H1 (cell line): Measurements from ENCODE around the gene XKR7. TPM values are rescaled to one million over a fixed set of nuclear protein-coding genes. Genes with fewer than 3 reads are reported as not detected.

Experiments used
- CTCF ChIA-PET: fragments of 300-600 bp; sonication (Branson Sonifier 250); formaldehyde crosslinking; loops from one replicate; lab custom pipeline; 2021; ENCODE audit not compliant: partially characterized antibody; lab: Charles Lee
- POLR2A ChIA-PET: fragments of 300-600 bp; sonication (Branson Sonifier 250); formaldehyde crosslinking; loops from one replicate; lab custom pipeline; 2021; ENCODE audit warnings: inconsistent platforms; ENCODE audit not compliant: partially characterized antibody; lab: Charles Lee
- DNase-seq, 2 experiments: peaks; one replicate each; pipeline versions ENCODE4 v3.0.0 to v3.0.0-alpha.2; 2010 to 2022; ENCODE audit warnings: low spot score in 2 of 2, low read depth in 1 of 2, mixed read lengths in 1 of 2
- FAIRE-seq: peaks from 2 replicates; lab custom pipeline; 2011; peaks lifted over from hg19 to GRCh38; lab: Jason Lieb, UNC
- H2AFZ ChIP-seq: 2 replicates; pipeline ENCODE4 v1.8.1; 2012; ENCODE audit warnings: low read length, inconsistent platforms
- H2AK5ac ChIP-seq: 2 replicates; pipeline ENCODE4 v1.6.1; 2013; ENCODE audit warnings: low read depth, low read length
- H2BK120ac ChIP-seq: replicated peaks from 2 replicates; pipeline ENCODE3; 2013; ENCODE audit warnings: low read depth, low read length, inconsistent platforms
- H2BK12ac ChIP-seq: 2 replicates; pipeline ENCODE4 v1.6.1; 2013; ENCODE audit warnings: low read depth, low read length
- H2BK15ac ChIP-seq: 2 replicates; pipeline ENCODE4 v1.6.1; 2013; ENCODE audit warnings: low read length
- H2BK20ac ChIP-seq: 2 replicates; pipeline ENCODE4 v1.6.1; 2013; ENCODE audit warnings: low read length
- H2BK5ac ChIP-seq: 2 replicates; pipeline ENCODE4 v1.6.1; 2013; ENCODE audit warnings: low read depth, low read length
- H3K14ac ChIP-seq: 2 replicates; pipeline ENCODE4 v1.6.1; 2013; ENCODE audit warnings: inconsistent platforms; ENCODE audit not compliant: insufficient read length
- H3K18ac ChIP-seq: 2 replicates; pipeline ENCODE4 v1.6.1; 2013; ENCODE audit warnings: low read length; ENCODE audit errors: extremely low read depth
- H3K23ac ChIP-seq: 2 replicates; pipeline ENCODE4 v1.6.1; 2013; ENCODE audit warnings: inconsistent platforms; ENCODE audit not compliant: insufficient read length
- H3K23me2 ChIP-seq: 2 replicates; pipeline ENCODE4 v1.6.1; 2013; ENCODE audit warnings: low read depth, low read length
- H3K27ac ChIP-seq: 2 replicates; pipeline ENCODE4 v1.6.1; 2011; ENCODE audit warnings: low read depth, low read length, inconsistent platforms
- H3K27me3 ChIP-seq, 4 experiments: replicated peaks in 1 of 4; 1 replicate in 1 of 4; 2 replicates in 3 of 4; pipeline versions ENCODE4 v1.6.1 to v1.8.1; 2011 to 2013; ENCODE audit warnings: low read length in 3 of 4, mild to moderate bottlenecking in 3 of 4, inconsistent platforms in 2 of 4, mixed read lengths in 2 of 4, moderate library complexity in 1 of 4; ENCODE audit not compliant: control insufficient read depth in 3 of 4, insufficient read depth in 3 of 4; ENCODE audit errors: extremely low read depth in 1 of 4
- H3K36me3 ChIP-seq, 4 experiments: 2 replicates each; pipeline versions ENCODE4 v1.6.1 to v1.8.1; 2011 to 2013; ENCODE audit warnings: mild to moderate bottlenecking in 4 of 4, low read length in 3 of 4, moderate library complexity in 2 of 4, control low read depth in 1 of 4, inconsistent platforms in 1 of 4; ENCODE audit not compliant: insufficient read depth in 4 of 4, control insufficient read depth in 2 of 4
- H3K4ac ChIP-seq: replicated peaks from 2 replicates; pipeline ENCODE3; 2013; ENCODE audit warnings: low read length, low read depth, mixed read lengths, inconsistent platforms; ENCODE audit not compliant: insufficient read length
- H3K4me1 ChIP-seq, 4 experiments: replicated peaks in 1 of 4; 1 replicate in 1 of 4; 2 replicates in 3 of 4; pipeline versions ENCODE4 v1.6.1 to v1.8.1; 2011 to 2013; ENCODE audit warnings: low read length in 3 of 4, inconsistent platforms in 2 of 4, mixed read lengths in 1 of 4; ENCODE audit not compliant: insufficient read depth in 4 of 4, control insufficient read depth in 3 of 4
- H3K4me2 ChIP-seq, 2 experiments: 2 replicates each; pipeline versions ENCODE4 v1.6.1 to v1.8.1; 2011 to 2013; ENCODE audit warnings: low read depth in 2 of 2, low read length in 2 of 2, control low read depth in 1 of 2, inconsistent platforms in 1 of 2, mild to moderate bottlenecking in 1 of 2; ENCODE audit not compliant: insufficient read depth in 1 of 2
- H3K4me3 ChIP-seq, 4 experiments: fragments of 200-600, 300-600 bp in 1 of 4; sonication (generic), shearing (Covaris generic), sonication (Bioruptor Twin) in 1 of 4; 2 replicates each; pipeline versions ENCODE4 v1.5.1 to v1.8.1; 2011 to 2016; ENCODE audit warnings: low read length in 4 of 4, low read depth in 3 of 4, control low read depth in 2 of 4, inconsistent platforms in 2 of 4, mild to moderate bottlenecking in 2 of 4, mixed read lengths in 1 of 4, moderate library complexity in 1 of 4; ENCODE audit not compliant: insufficient read depth in 2 of 4; ENCODE audit errors: extremely low read depth in 1 of 4
- H3K56ac ChIP-seq: replicated peaks from 2 replicates; pipeline ENCODE3; 2013; ENCODE audit warnings: low read depth, mild to moderate bottlenecking, mixed read lengths, low read length, inconsistent platforms; ENCODE audit not compliant: insufficient read length
- H3K79me1 ChIP-seq: 2 replicates; pipeline ENCODE4 v1.6.1; 2013; ENCODE audit warnings: low read depth, low read length, control low read depth
- H3K79me2 ChIP-seq, 2 experiments: 2 replicates each; pipeline versions ENCODE4 v1.6.1 to v1.8.1; 2012 to 2013; ENCODE audit warnings: low read length in 2 of 2, mild to moderate bottlenecking in 2 of 2, inconsistent platforms in 1 of 2; ENCODE audit not compliant: insufficient read depth in 2 of 2, control insufficient read depth in 1 of 2
- H3K9ac ChIP-seq, 4 experiments: replicated peaks in 1 of 4; 1 replicate in 1 of 4; 2 replicates in 3 of 4; pipeline versions ENCODE4 v1.6.1 to v1.8.1; 2011 to 2013; ENCODE audit warnings: low read depth in 3 of 4, low read length in 3 of 4, control low read depth in 2 of 4, mild to moderate bottlenecking in 2 of 4, moderate library complexity in 2 of 4, inconsistent platforms in 1 of 4; ENCODE audit errors: extremely low read depth in 1 of 4
- H3K9me3 ChIP-seq, 2 experiments: 2 replicates each; pipeline versions ENCODE4 v1.6.1 to v1.8.1; 2012 to 2013; ENCODE audit warnings: mild to moderate bottlenecking in 2 of 2, moderate library complexity in 2 of 2, control low read depth in 1 of 2, inconsistent platforms in 1 of 2, low read depth in 1 of 2, low read length in 1 of 2, mixed read lengths in 1 of 2; ENCODE audit not compliant: insufficient read depth in 2 of 2
- H4K20me1 ChIP-seq, 2 experiments: replicated peaks in 1 of 2; 2 replicates each; pipeline versions ENCODE3 to v1.8.1; 2011 to 2013; ENCODE audit warnings: inconsistent platforms in 2 of 2, low read length in 2 of 2, mild to moderate bottlenecking in 1 of 2; ENCODE audit not compliant: insufficient read depth in 2 of 2, control insufficient read depth in 1 of 2
- H4K5ac ChIP-seq: 2 replicates; pipeline ENCODE4 v1.6.1; 2013; ENCODE audit warnings: low read length, low read depth, mixed read lengths, inconsistent platforms; ENCODE audit not compliant: insufficient read length
- H4K8ac ChIP-seq: 2 replicates; pipeline ENCODE4 v1.8.0; 2013; ENCODE audit warnings: mild to moderate bottlenecking, moderate library complexity, low read length, inconsistent platforms; ENCODE audit not compliant: insufficient read depth; ENCODE audit errors: extremely low read depth
- H4K91ac ChIP-seq: replicated peaks from 2 replicates; pipeline ENCODE3; 2013; ENCODE audit warnings: low read length, mixed read lengths, inconsistent platforms; ENCODE audit not compliant: insufficient read length
- EP300 ChIP-seq, 2 experiments: IDR thresholded peaks; 1 replicate in 1 of 2; 2 replicates in 1 of 2; pipeline ENCODE4 v1.6.1; 2011 to 2012; ENCODE audit warnings: low read depth in 2 of 2, low read length in 2 of 2, mild to moderate bottlenecking in 2 of 2, borderline replicate concordance in 1 of 2, inconsistent platforms in 1 of 2, moderate library complexity in 1 of 2
- GABPA ChIP-seq: IDR thresholded peaks from 2 replicates; pipeline ENCODE4 v1.6.1; 2011; ENCODE audit warnings: mild to moderate bottlenecking, low read length, moderate library complexity, borderline replicate concordance; ENCODE audit not compliant: insufficient read depth
- GTF2F1 ChIP-seq: IDR thresholded peaks from 2 replicates; pipeline ENCODE4 v1.6.1; 2012; ENCODE audit warnings: low read depth, low read length, improper control_type of control experiment, borderline replicate concordance
- HDAC2 ChIP-seq, 2 experiments: fragments of 300-600 bp in 1 of 2; sonication (generic) in 1 of 2; IDR thresholded peaks; 2 replicates each; pipeline ENCODE4 v1.6.1; 2011 to 2012; ENCODE audit warnings: low read depth in 2 of 2, low read length in 2 of 2, mild to moderate bottlenecking in 2 of 2, moderate library complexity in 2 of 2, borderline replicate concordance in 1 of 2, inconsistent platforms in 1 of 2
- JUN ChIP-seq: IDR thresholded peaks from 2 replicates; pipeline ENCODE4 v1.6.1; 2011; ENCODE audit warnings: low read depth, mild to moderate bottlenecking, improper control_type of control experiment, low read length
- MAFK ChIP-seq: IDR thresholded peaks from 2 replicates; pipeline ENCODE4 v1.6.1; 2012; ENCODE audit warnings: low read depth, mild to moderate bottlenecking, improper control_type of control experiment, low read length
- PHF8 ChIP-seq: fragments of 200-600 bp; sonication (generic); conservative IDR thresholded peaks from 2 replicates; pipeline ENCODE4 v1.7.1; 2012; ENCODE audit warnings: low read depth, mild to moderate bottlenecking, inconsistent platforms, low read length, moderate library complexity
- RFX5 ChIP-seq: IDR thresholded peaks from 2 replicates; pipeline ENCODE4 v1.6.1; 2011; ENCODE audit warnings: low read depth, low read length, improper control_type of control experiment, borderline replicate concordance
- SP2 ChIP-seq: IDR thresholded peaks from 2 replicates; pipeline ENCODE4 v1.6.1; 2012; ENCODE audit warnings: mild to moderate bottlenecking, low read length, inconsistent platforms
- SUZ12 ChIP-seq: fragments of 200-600 bp; sonication (generic); IDR thresholded peaks from 2 replicates; pipeline ENCODE4 v1.6.1; 2012; ENCODE audit warnings: mild to moderate bottlenecking, inconsistent platforms, low read length, moderate library complexity, mixed read lengths
- WGBS, 2 experiments: shearing (Covaris generic) in 1 of 2; methylation state at CpG; one replicate each; pipeline versions ENCODE4 v1.1.6 to v1.1.7; 2013 to 2015; ENCODE audit warnings: low lambda C conversion rate in 2 of 2, mixed read lengths in 2 of 2, inconsistent platforms in 1 of 2, low coverage in 1 of 2, missing lambda C conversion rate in 1 of 2; ENCODE audit not compliant: insufficient replicate concordance in 2 of 2, insufficient coverage in 1 of 2, insufficient read length in 1 of 2; ENCODE audit errors: extremely low coverage in 1 of 2, missing lambda C conversion rate in 1 of 2; 5-methylcytosine and 5-hydroxymethylcytosine counted together
- polyA plus RNA-seq, 7 experiments: library from polyadenylated mRNA; depleted of rRNA in 3 of 7; stranded (reverse) in 5 of 7; unstranded in 2 of 7; fragments of >200 nt in 5 of 7; fragments of 200-250 nt in 2 of 7; gene quantifications; 1 replicate in 5 of 7; 2 replicates in 1 of 7; 4 replicates in 1 of 7; pipeline versions ENCODE4 v1.2.1 to v1.2.3, GENCODE V29; 2011 to 2013; ENCODE audit warnings: missing spikeins in 2 of 7, mixed read lengths in 2 of 7
- total RNA-seq: library from RNA; stranded (reverse); fragmentation: NEBNext Ultra II Directional; extraction: Animal tissue kit (Norgen Biotek cat#: 25700); gene quantifications from 2 replicates; pipeline ENCODE4 v1.2.1, GENCODE V29; 2021
- TF ChIP-seq, protein P1 (sequence below): IDR thresholded peaks from 2 replicates; pipeline ENCODE4 v1.6.1; 2012; ENCODE audit warnings: inconsistent platforms
- TF ChIP-seq, protein P2 (sequence below): IDR thresholded peaks from 2 replicates; pipeline ENCODE4 v1.6.1; 2011; ENCODE audit warnings: low read length, improper control_type of control experiment

Gene XKR7
- total and polyA plus RNA-seq, 2 of the 8 experiments (the other 6 are each of a cell fraction or from before 2014, with no cell fraction given) = 1.8 to 2.4 TPM

DNA sequence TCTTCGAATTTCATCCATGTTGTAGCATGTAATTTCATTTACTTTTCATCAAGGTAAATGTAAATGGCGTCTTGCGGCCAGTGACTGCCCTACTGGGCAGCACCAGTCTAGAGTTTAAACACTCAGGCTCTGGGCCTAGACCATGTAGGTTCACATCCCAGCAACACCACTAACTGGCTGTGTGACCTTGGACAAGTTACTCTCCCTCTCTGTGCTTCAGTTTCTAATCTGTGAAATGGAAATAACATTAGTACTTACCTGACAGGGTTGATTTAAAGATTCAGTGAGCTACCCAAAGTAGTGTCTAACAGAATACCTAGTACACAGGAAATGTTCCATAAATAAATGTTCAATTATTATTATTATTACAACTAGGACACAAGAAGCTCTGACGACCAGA lies 45.4 kb upstream of the XKR7 start:
- 88% methylated on average over 4 of the region's 4 CpGs; no CpG with 5 or more reads in 1 of the 2 experiments for WGBS, 2 experiments
- H2BK5ac ChIP-seq = no peak overlapping the region
- no peaks in the 10 kb centered on the region for H3K27me3 ChIP-seq
- no peak overlapping the region for H4K91ac ChIP-seq
- no peak overlapping the region for H2BK15ac ChIP-seq
- H2BK20ac ChIP-seq = no peak overlapping the region
- FAIRE-seq (peak; percentile 13), DNase-seq (no peak)
- H3K36me3 ChIP-seq = no peaks in the 10 kb centered on the region
- no peak overlapping the region for H2BK120ac ChIP-seq
- H3K79me2 ChIP-seq = no peaks in the 10 kb centered on the region
- no peaks in the 10 kb centered on the region for H3K79me1 ChIP-seq
- H2BK12ac ChIP-seq = no peak overlapping the region
- H2AFZ ChIP-seq = no peak overlapping the region
- H3K18ac ChIP-seq = no peak overlapping the region
- H3K9ac ChIP-seq = no peak overlapping the region
- no peak overlapping the region for H4K5ac ChIP-seq
- peaks cover 0 to 22% (median 16%) of the 10 kb centered on the region in 4 experiments; a peak in 6 of 7 replicates for H3K4me1 ChIP-seq
- H4K8ac ChIP-seq = no peak overlapping the region
- no peak overlapping the region for H3K27ac ChIP-seq
- H3K23me2 ChIP-seq = no peaks in the 10 kb centered on the region
- no peak overlapping the region for H3K14ac ChIP-seq
- H3K23ac ChIP-seq = no peak overlapping the region
- no peak overlapping the region for H3K4me3 ChIP-seq
- no peak overlapping the region for H3K4me2 ChIP-seq
- ChIA-PET POLR2A (no interaction called here), CTCF (interaction anchor here (0.6 to 1.3 kb wide), 3 partner anchors 12 to 70 kb away, joined by 3 to 7 read pairs (median 5); no protein-coding TSS in a partner anchor)
- no peak for TF ChIP-seq HDAC2 (IDR thresholded peaks at IDR 0.05; ENCODE audit: borderline replicate concordance in 1 of 2, low read depth in 2 of 2, low read length in 2 of 2)
- no peak for TF ChIP-seq JUN
- TF ChIP-seq SP2 = no peak
- no peak for TF ChIP-seq RFX5
- no peak for TF ChIP-seq SUZ12
- TF ChIP-seq GABPA = no peak
- no peak for TF ChIP-seq EP300 (IDR thresholded peaks at IDR 0.05; ENCODE audit: borderline replicate concordance in 1 of 2, low read depth in 2 of 2, low read length in 2 of 2)
- TF ChIP-seq PHF8 = no peak
- TF ChIP-seq MAFK = no peak
- TF ChIP-seq, protein P1, sequence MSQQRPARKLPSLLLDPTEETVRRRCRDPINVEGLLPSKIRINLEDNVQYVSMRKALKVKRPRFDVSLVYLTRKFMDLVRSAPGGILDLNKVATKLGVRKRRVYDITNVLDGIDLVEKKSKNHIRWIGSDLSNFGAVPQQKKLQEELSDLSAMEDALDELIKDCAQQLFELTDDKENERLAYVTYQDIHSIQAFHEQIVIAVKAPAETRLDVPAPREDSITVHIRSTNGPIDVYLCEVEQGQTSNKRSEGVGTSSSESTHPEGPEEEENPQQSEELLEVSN = no peak
- TF ChIP-seq GTF2F1 = no peak
- TF ChIP-seq, protein P2, sequence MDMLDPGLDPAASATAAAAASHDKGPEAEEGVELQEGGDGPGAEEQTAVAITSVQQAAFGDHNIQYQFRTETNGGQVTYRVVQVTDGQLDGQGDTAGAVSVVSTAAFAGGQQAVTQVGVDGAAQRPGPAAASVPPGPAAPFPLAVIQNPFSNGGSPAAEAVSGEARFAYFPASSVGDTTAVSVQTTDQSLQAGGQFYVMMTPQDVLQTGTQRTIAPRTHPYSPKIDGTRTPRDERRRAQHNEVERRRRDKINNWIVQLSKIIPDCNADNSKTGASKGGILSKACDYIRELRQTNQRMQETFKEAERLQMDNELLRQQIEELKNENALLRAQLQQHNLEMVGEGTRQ = no peak
- H3K56ac ChIP-seq = no peak overlapping the region
- H3K4ac ChIP-seq = no peak overlapping the region
- H4K20me1 ChIP-seq = no peaks in the 10 kb centered on the region
- no peak overlapping the region for H2AK5ac ChIP-seq
- no peaks in the 10 kb centered on the region for H3K9me3 ChIP-seq
